GM21526 (cell line): ENCODE data around the gene VPS4B.
A peak's percentile ranks its signal among the peaks of the same experiment; 100 is the strongest.
"Not testable (repeated sequence)": the region's sequence is repeated elsewhere in the genome, so short reads cannot be mapped to it uniquely, and the experiment has no call there.

Experiments
- ATAC-seq: cut with Tn5 transposase; IDR thresholded peaks from one replicate; pipeline ENCODE4 v1.9.1; 2021; ENCODE audit warnings: moderate library complexity; ENCODE audit not compliant: unreplicated experiment, low FRiP score

The VPS4B gene

GRCh38 chr18:63422087-63422863 is at the start of gene VPS4B:
TSS of gene VPS4B (minus strand) at chr18:63422476. CDS start at chr18:63422259, 217 bp downstream.
- peak; percentile 94 for ATAC-seq

- ATAC-seq = no peak
Observed at GRCh38 chr18:63470751-63471150, 48.5 kb upstream of the VPS4B start.

GRCh38 chr18:63468575-63468974 is 46.3 kb upstream of the VPS4B start:
- ATAC-seq = no peak

- ATAC-seq = no peak
Observed at GRCh38 chr18:63467699-63468098, 45.4 kb upstream of the VPS4B start.

GRCh38 chr18:63465059-63465458 is 42.8 kb upstream of the VPS4B start:
- no peak for ATAC-seq

GRCh38 chr18:63464434-63464833 is 42.2 kb upstream of the VPS4B start:
- ATAC-seq = no peak

- ATAC-seq = no peak
Observed at GRCh38 chr18:63460414-63460813, 38.1 kb upstream of the VPS4B start.

GRCh38 chr18:63457977-63458376 is 35.7 kb upstream of the VPS4B start:
- no peak for ATAC-seq

- ATAC-seq = no peak
Observed at GRCh38 chr18:63454497-63454896, 32.2 kb upstream of the VPS4B start.

- ATAC-seq = not testable (repeated sequence)
Observed at GRCh38 chr18:63452751-63453150, 30.5 kb upstream of the VPS4B start.

- no peak for ATAC-seq
Observed at GRCh38 chr18:63451799-63452660, 29.8 kb upstream of the VPS4B start.

- ATAC-seq = no peak
Observed at GRCh38 chr18:63449426-63449825, 27.1 kb upstream of the VPS4B start.

- no peak for ATAC-seq
Observed at GRCh38 chr18:63447066-63447465, 24.8 kb upstream of the VPS4B start.

- ATAC-seq = no peak
Observed at GRCh38 chr18:63446266-63446665, 24.0 kb upstream of the VPS4B start.

GRCh38 chr18:63445037-63445436 is 22.8 kb upstream of the VPS4B start:
- no peak for ATAC-seq

- ATAC-seq = no peak
Observed at GRCh38 chr18:63444580-63444979, 22.3 kb upstream of the VPS4B start.

GRCh38 chr18:63443829-63444228 is 21.6 kb upstream of the VPS4B start:
- no peak for ATAC-seq

GRCh38 chr18:63440881-63441280 is 18.6 kb upstream of the VPS4B start:
- no peak for ATAC-seq

GRCh38 chr18:63440219-63440618 is 17.9 kb upstream of the VPS4B start:
- no peak for ATAC-seq

GRCh38 chr18:63439334-63439733 is 17.1 kb upstream of the VPS4B start:
- ATAC-seq = peak; percentile 52

- ATAC-seq = no peak
Observed at GRCh38 chr18:63438181-63438580, 15.9 kb upstream of the VPS4B start.
